GM21360 (cell line): Measurements from ENCODE around the gene MAPKAPK3.

Source experiments
- ATAC-seq: cut with Tn5 transposase; IDR thresholded peaks from one replicate; pipeline ENCODE4 v1.9.1; 2021; ENCODE audit warnings: mild to moderate bottlenecking, moderate library complexity; ENCODE audit not compliant: unreplicated experiment

The MAPKAPK3 gene

GRCh38 chr3:50587373-50587772, 29.6 kb upstream of the MAPKAPK3 start:
- no peak for ATAC-seq

- ATAC-seq = peak; percentile 25
Measured at GRCh38 chr3:50587806-50588758, 28.9 kb upstream of the MAPKAPK3 start.

GRCh38 chr3:50588759-50589433, 28.1 kb upstream of the MAPKAPK3 start:
- no peak for ATAC-seq

GRCh38 chr3:50591196-50591741, 25.7 kb upstream of the MAPKAPK3 start:
- ATAC-seq = peak; percentile 11

GRCh38 chr3:50592568-50592967, 24.4 kb upstream of the MAPKAPK3 start:
- ATAC-seq = no peak

- no peak for ATAC-seq
Measured at GRCh38 chr3:50594253-50594785, 22.6 kb upstream of the MAPKAPK3 start.

- no peak for ATAC-seq
Measured at GRCh38 chr3:50599115-50599715, 17.7 kb upstream of the MAPKAPK3 start.

- no peak for ATAC-seq
Measured at GRCh38 chr3:50599716-50600118, 17.2 kb upstream of the MAPKAPK3 start.

GRCh38 chr3:50600141-50600753, 16.7 kb upstream of the MAPKAPK3 start:
- ATAC-seq = no peak

- no peak for ATAC-seq
Measured at GRCh38 chr3:50600841-50601591, 15.9 kb upstream of the MAPKAPK3 start.

GRCh38 chr3:50602595-50603191, 14.3 kb upstream of the MAPKAPK3 start:
- ATAC-seq = no peak

GRCh38 chr3:50603261-50604109, 13.5 kb upstream of the MAPKAPK3 start:
- no peak for ATAC-seq

GRCh38 chr3:50604110-50604621, 12.8 kb upstream of the MAPKAPK3 start:
- no peak for ATAC-seq

GRCh38 chr3:50604628-50605588, 12.0 kb upstream of the MAPKAPK3 start:
- ATAC-seq = no peak

- ATAC-seq = no peak
Measured at GRCh38 chr3:50605901-50606326, 11.0 kb upstream of the MAPKAPK3 start.

GRCh38 chr3:50606596-50606995, 10.4 kb upstream of the MAPKAPK3 start:
- ATAC-seq = no peak
